Measurements from ENCODE around the gene WDFY3. TPM values are rescaled to one million over a fixed set of nuclear protein-coding genes. Genes with fewer than 3 reads are reported as not detected.

Gene WDFY3
- total RNA-seq, 2 experiments from 2014 or later = 0.62 to 0.89 TPM

DNA sequence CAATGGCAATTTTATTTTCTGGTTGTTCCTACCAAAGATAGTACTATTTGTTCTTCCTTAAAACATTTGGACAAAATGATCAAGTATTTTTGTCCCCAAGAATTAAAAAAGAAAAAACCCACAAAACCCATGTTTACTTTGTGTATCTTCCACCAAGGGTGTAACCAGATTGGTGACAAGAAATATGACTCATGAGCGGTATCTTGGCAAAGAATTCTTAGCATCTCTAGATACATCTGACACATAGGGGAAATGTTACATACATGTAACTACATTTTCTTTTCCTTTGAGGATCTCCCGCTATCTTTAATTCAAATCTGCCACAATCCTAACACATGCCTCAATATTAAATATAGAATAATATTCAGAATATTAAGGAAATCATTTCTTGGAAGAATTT, 78.7 kb downstream of the WDFY3 start:
- Mint-ChIP-seq H3K27me3 (no peaks in the 10 kb centered on the region), H3K9me3 (no peaks in the 10 kb centered on the region), H3K4me3 (no peak overlapping the region), H3K4me1 (no peaks in the 10 kb centered on the region), H3K27ac (no peak overlapping the region), H3K36me3 (ENCODE audit: low read depth) (no peaks in the 10 kb centered on the region)
- ChIA-PET CTCF (no interaction called here), POLR2A (no interaction called here)
- no peak for DNase-seq

DNA sequence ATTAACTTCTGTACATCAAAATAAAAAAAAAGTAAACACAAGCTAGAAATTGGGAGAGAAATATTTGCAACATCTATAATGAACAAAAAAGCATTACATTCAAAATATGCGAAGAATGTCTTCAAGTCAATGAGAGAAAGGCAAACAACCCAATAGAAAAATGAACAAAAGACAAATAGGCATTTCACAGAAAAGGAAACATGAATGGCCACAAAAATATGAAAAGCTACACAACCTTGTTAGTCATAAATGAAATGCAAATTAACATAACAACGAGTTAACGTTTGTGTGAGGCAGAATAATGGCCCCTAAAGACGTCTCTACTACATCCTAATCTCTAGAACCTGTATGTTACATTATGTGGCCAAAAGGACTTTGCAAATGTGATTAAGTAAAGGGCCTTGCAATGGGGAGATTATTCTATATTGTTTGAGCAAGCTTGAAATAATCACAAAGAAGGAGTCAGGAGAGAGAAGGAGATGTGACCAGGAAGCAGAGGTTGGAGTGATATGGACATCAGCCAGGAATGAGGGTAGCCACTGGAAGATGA, 86.8 kb downstream of the WDFY3 start:
- H3K4me3 Mint-ChIP-seq = no peak overlapping the region
- CTCF ChIA-PET = no interaction called here
- no peaks in the 10 kb centered on the region for H3K4me1 Mint-ChIP-seq

GRCh38 chr4:84878546-84878945, 87.9 kb downstream of the WDFY3 start:
- POLR2A ChIA-PET = no interaction called here
- no peak for DNase-seq
- Mint-ChIP-seq H3K4me3 (no peak overlapping the region), H3K27ac (no peak overlapping the region), H3K9me3 (no peaks in the 10 kb centered on the region), H3K27me3 (no peaks in the 10 kb centered on the region), H3K4me1 (no peaks in the 10 kb centered on the region), H3K36me3 (ENCODE audit: low read depth) (no peaks in the 10 kb centered on the region)
- CTCF ChIA-PET = no interaction called here

More for the DNA sequence above, 86.8 kb downstream of the WDFY3 start:
- no peaks in the 10 kb centered on the region for H3K36me3 Mint-ChIP-seq (ENCODE audit: low read depth)
- POLR2A ChIA-PET = no interaction called here
- H3K27me3 Mint-ChIP-seq = no peaks in the 10 kb centered on the region
- H3K9me3 Mint-ChIP-seq = no peaks in the 10 kb centered on the region
- no peak overlapping the region for H3K27ac Mint-ChIP-seq
- DNase-seq = no peak

DNA sequence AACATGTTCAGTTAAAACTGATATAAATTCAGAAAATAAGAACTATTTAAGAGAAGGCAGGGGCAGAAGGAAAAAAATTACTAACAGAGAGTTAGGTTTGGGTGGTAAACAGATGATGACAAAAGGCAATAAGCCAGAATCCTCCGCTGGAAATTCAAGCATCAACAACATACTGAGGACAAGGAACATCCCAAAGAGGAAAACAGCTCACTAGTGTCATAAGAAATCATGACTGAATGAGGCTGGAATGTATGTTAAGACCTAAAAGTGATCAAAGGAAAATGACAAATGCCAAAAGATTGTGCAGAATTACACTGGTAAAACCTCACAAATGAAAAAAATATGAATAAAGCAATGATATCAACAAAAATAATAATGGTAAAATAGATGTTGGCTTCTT, 88.4 kb downstream of the WDFY3 start:
- Mint-ChIP-seq H3K36me3 (ENCODE audit: low read depth) (no peaks in the 10 kb centered on the region), H3K4me1 (no peaks in the 10 kb centered on the region), H3K4me3 (no peak overlapping the region), H3K27me3 (no peaks in the 10 kb centered on the region), H3K9me3 (no peaks in the 10 kb centered on the region), H3K27ac (no peak overlapping the region)
- ChIA-PET POLR2A (no interaction called here), CTCF (no interaction called here)
- no peak for DNase-seq

DNA sequence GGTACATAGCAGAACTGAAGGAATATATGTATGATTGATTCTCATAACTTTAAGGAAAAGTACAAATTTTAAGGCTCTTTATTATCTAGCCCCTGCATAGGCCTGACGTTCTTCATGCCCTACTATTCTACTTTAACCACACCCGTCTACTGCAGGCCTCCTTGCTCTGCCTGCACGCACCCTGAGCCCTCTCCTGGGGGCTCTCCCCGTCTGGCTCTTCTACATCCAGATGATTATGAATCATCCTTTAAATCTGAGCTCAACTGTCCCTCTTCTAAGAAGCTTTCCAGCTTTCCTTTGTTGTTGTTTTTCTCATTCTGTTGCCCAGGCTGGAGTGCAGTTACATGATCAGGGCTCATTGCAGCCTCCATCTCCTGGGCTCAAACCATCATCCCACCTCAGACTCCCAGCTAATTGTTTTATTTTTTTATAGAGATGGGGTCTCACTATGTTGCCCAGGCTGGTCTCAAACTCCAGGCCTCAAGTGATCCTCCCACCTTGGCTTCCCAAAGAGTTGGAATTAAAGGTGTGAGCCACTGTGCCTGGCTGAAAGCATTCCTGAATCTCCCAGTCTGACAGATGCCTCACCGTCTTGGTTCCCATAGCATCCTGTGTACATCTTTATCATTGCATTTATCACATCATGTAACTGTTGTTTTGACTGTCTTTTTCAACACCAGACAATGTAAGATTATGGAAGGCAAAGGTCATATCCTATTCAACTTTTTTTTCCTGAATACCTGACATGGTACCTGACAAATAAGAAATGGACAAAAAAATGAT, 89.2 kb downstream of the WDFY3 start:
- POLR2A ChIA-PET = no interaction called here
- Mint-ChIP-seq H3K4me3 (no peak overlapping the region), H3K4me1 (no peaks in the 10 kb centered on the region), H3K9me3 (no peaks in the 10 kb centered on the region), H3K27ac (no peak overlapping the region), H3K27me3 (no peaks in the 10 kb centered on the region), H3K36me3 (ENCODE audit: low read depth) (no peaks in the 10 kb centered on the region)
- CTCF ChIA-PET = interaction anchor here (0.5 to 1.1 kb wide), 3 partner anchors 127 to 1234 kb away, joined by 3 read pairs; no protein-coding TSS in a partner anchor
- no peak for DNase-seq

DNA sequence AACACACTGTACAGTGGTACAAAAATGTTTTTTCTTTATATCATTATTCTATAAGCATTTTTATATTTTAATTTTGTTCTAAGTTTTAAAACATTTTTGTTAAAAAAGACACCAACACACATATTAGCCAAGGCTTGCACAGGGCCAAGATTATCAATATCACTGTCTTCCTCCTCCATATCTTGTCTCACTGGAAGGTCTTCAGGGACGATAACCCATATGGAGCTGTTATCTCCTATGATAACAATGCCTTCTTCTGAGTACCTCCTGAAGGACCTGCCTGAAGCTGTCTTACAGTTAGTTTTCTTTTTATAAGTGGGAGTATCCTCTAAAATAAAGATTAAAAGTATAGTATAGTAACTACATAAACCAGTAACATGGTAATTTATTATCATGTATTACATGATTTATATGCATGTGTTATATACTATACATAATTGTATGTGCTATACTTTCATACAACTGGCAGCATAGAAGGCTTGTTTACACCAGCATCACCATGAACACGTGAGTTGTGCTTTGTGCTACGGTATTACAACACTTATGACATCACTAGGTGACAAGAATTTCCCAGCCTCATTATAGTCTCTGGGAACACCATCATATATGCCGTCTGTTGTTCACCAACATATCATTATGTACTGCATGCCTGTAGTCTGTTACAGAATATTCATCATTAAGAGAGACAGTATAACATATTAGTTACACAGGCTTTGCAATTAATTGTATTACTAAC, 90.7 kb downstream of the WDFY3 start:
- H3K27ac Mint-ChIP-seq = no peak overlapping the region
- H3K27me3 Mint-ChIP-seq = no peaks in the 10 kb centered on the region
- H3K4me3 Mint-ChIP-seq = no peak overlapping the region
- CTCF ChIA-PET = no interaction called here
- POLR2A ChIA-PET = no interaction called here
- DNase-seq = no peak
- H3K36me3 Mint-ChIP-seq (ENCODE audit: low read depth) = no peaks in the 10 kb centered on the region
- no peaks in the 10 kb centered on the region for H3K9me3 Mint-ChIP-seq
- H3K4me1 Mint-ChIP-seq = no peaks in the 10 kb centered on the region

- Mint-ChIP-seq H3K36me3 (ENCODE audit: low read depth) (no peaks in the 10 kb centered on the region), H3K27ac (no peak overlapping the region), H3K27me3 (no peaks in the 10 kb centered on the region), H3K4me3 (no peak overlapping the region), H3K4me1 (no peaks in the 10 kb centered on the region), H3K9me3 (no peaks in the 10 kb centered on the region)
- CTCF ChIA-PET = no interaction called here
- POLR2A ChIA-PET = no interaction called here
- no peak for DNase-seq
Observed at GRCh38 chr4:84874619-84875018, 91.9 kb downstream of the WDFY3 start.

- CTCF ChIA-PET = no interaction called here
- H3K36me3 Mint-ChIP-seq (ENCODE audit: low read depth) = no peaks in the 10 kb centered on the region
- H3K27me3 Mint-ChIP-seq = no peaks in the 10 kb centered on the region
- POLR2A ChIA-PET = no interaction called here
- DNase-seq = no peak
- H3K9me3 Mint-ChIP-seq = no peaks in the 10 kb centered on the region
- H3K27ac Mint-ChIP-seq = no peak overlapping the region
- no peaks in the 10 kb centered on the region for H3K4me1 Mint-ChIP-seq
- no peak overlapping the region for H3K4me3 Mint-ChIP-seq
Observed at GRCh38 chr4:84870398-84871163, 95.9 kb downstream of the WDFY3 start.

GRCh38 chr4:84866295-84866694, 100.2 kb downstream of the WDFY3 start:
- Mint-ChIP-seq H3K36me3 (ENCODE audit: low read depth) (no peaks in the 10 kb centered on the region), H3K4me3 (no peak overlapping the region), H3K4me1 (no peaks in the 10 kb centered on the region), H3K27ac (no peak overlapping the region), H3K27me3 (peaks cover 2% of the 10 kb centered on the region), H3K9me3 (no peaks in the 10 kb centered on the region)
- no peak for DNase-seq
- ChIA-PET CTCF (interaction anchor here (0.6 kb wide), 1 partner anchor 24 kb away, joined by 3 read pairs; no protein-coding TSS in a partner anchor), POLR2A (no interaction called here)

- no peak for DNase-seq
- ChIA-PET CTCF (no interaction called here), POLR2A (no interaction called here)
- Mint-ChIP-seq H3K4me1 (no peaks in the 10 kb centered on the region), H3K27ac (no peak overlapping the region), H3K27me3 (peaks cover 2% of the 10 kb centered on the region), H3K9me3 (no peaks in the 10 kb centered on the region), H3K4me3 (no peak overlapping the region), H3K36me3 (ENCODE audit: low read depth) (no peaks in the 10 kb centered on the region)
Observed at GRCh38 chr4:84865600-84865999, 100.9 kb downstream of the WDFY3 start.

GRCh38 chr4:84862064-84862463, 104.4 kb downstream of the WDFY3 start:
- H3K27me3 Mint-ChIP-seq = peaks cover 2% of the 10 kb centered on the region
- H3K27ac Mint-ChIP-seq = no peak overlapping the region
- H3K4me3 Mint-ChIP-seq = no peak overlapping the region
- ChIA-PET POLR2A (no interaction called here), CTCF (no interaction called here)
- no peaks in the 10 kb centered on the region for H3K9me3 Mint-ChIP-seq
- no peak for DNase-seq
- H3K36me3 Mint-ChIP-seq (ENCODE audit: low read depth) = no peaks in the 10 kb centered on the region
- no peaks in the 10 kb centered on the region for H3K4me1 Mint-ChIP-seq

- Mint-ChIP-seq H3K4me3 (no peak overlapping the region), H3K4me1 (no peaks in the 10 kb centered on the region), H3K27ac (no peak overlapping the region), H3K36me3 (ENCODE audit: low read depth) (no peaks in the 10 kb centered on the region), H3K27me3 (peaks cover 2% of the 10 kb centered on the region), H3K9me3 (no peaks in the 10 kb centered on the region)
- DNase-seq = no peak
- ChIA-PET CTCF (no interaction called here), POLR2A (no interaction called here)
Observed at GRCh38 chr4:84857296-84857695, 109.2 kb downstream of the WDFY3 start.

- CTCF ChIA-PET = no interaction called here
- Mint-ChIP-seq H3K4me1 (no peaks in the 10 kb centered on the region), H3K27ac (no peak overlapping the region), H3K27me3 (no peaks in the 10 kb centered on the region), H3K36me3 (ENCODE audit: low read depth) (no peaks in the 10 kb centered on the region), H3K9me3 (no peaks in the 10 kb centered on the region), H3K4me3 (no peak overlapping the region)
- POLR2A ChIA-PET = no interaction called here
- no peak for DNase-seq
Observed at GRCh38 chr4:84856468-84857049, 109.9 kb downstream of the WDFY3 start.
